Ecto neural progenitor cell (in vitro differentiated cells): ENCODE data around the gene PRKAR1B.

ENCODE experiments used
- DNase-seq: peaks from one replicate; pipeline ENCODE4 v3.0.0-alpha.2; 2018; ENCODE audit warnings: low spot score

PRKAR1B gene

DNA sequence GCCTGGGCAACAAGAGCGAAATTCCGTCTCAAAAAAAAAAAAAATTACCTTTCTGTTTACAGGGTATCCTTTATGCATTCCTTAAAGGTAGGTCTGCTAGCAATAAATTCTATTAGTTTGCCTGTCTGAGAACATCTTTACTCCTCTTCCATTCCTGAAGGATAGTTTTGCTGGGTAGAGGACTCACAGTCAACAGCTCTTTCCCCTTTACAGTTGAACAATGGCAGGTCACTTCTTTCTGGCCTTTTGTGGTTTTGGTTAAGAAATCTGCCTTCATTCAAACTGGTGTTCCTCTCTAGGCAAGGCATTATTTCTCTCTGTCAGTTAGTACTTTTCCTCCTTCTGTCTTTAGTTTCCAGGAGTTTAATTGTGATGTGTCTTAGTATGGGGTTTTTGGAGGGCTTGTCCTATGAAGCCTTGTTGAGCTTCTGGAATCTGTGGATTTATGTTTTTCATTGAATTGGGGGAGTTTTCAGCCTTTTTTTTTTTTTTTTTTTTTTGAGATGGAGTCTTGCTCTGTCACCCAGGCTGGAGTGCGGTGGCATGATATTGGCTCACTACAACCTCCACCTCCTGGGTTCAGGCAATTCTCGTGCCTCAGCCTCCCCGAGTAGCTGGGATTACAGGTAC is 5.3 kb downstream of the PRKAR1B start:
- DNase-seq, result no peak

DNA sequence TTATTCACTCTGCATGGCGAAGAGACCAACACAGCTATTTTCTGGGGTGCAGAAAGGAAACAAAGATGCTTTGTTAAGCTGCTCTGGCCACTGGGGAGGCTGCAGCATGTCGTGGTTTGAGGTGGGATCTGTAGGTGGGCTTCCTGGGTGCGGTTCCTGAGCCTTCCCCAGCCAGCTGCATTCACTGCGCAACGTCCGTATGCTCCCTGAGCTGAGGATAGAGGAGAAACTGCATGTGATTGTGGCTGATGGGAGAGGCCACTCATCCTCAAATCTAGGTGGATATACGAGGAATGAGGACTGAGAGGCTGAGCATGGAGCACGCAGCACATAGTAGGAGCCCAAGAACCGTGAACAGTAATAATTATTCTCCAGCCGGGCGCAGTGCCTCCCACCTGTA is 10.4 kb downstream of the PRKAR1B start:
- no peak for DNase-seq

DNA sequence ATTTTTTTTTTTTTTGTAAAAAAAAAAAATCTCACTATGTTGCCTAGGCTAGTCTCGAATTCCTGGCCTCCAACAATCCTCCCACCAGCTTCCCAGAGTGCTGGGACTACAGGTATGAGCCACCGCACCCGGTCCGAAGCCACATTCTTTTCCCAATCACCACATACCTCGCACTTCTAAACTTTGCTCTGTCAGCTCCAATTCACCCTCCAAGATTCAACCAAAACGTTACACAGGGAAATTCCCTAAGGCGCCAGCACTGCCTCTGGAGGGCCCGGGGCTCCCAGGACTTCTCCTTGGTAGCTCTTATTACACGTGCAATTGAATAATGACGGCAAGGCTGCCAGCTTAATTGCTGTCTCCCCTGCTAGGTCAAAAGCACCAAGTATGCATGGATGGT is 10.9 kb downstream of the PRKAR1B start:
- DNase-seq, result no peak

DNA sequence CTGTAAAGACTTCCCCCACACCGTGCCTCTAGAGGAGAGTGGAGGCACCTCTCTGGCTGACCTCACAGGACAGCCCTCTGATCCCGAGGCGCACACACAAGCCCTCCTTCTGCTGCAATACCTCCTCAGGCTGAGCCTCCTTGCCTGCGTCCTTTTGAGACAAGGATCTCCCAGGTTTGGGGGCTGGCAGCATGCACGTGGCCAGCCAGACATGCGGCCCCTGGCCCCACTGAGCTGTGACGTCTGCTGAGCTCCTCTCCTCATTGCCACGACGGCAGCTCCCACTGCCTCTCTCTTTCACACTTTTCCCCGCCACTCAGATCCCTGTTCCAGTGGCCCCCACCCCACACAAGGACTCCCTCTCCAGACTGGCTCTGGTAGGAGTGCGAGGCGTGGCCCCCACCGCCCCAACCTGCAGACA is 12.8 kb downstream of the PRKAR1B start:
- DNase-seq, result no peak

GRCh38 chr7:713488-714230 is 13.4 kb downstream of the PRKAR1B start:
- DNase-seq, result no peak

DNA sequence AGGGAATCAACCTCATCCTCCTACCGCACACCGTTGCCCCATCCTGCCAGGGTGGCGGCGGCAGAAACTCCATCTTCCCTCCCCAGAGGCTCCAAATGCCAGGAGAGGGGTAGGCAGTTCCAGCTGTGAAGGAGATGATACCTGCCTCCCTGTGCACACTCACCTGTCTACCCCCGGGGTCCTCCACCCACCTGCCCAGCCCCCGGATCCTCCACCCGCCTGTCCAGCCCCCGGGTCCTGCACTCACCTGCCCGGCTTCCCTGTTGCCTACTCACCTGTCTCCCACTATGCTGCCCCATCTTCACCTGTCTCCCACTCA is 14.0 kb downstream of the PRKAR1B start:
- DNase-seq, result no peak

GRCh38 chr7:712381-713138 is 14.5 kb downstream of the PRKAR1B start:
- no peak for DNase-seq

GRCh38 chr7:711922-712380 is 15.1 kb downstream of the PRKAR1B start:
- no peak for DNase-seq

- no peak for DNase-seq
Measured at GRCh38 chr7:711093-711921, 15.8 kb downstream of the PRKAR1B start.

DNA sequence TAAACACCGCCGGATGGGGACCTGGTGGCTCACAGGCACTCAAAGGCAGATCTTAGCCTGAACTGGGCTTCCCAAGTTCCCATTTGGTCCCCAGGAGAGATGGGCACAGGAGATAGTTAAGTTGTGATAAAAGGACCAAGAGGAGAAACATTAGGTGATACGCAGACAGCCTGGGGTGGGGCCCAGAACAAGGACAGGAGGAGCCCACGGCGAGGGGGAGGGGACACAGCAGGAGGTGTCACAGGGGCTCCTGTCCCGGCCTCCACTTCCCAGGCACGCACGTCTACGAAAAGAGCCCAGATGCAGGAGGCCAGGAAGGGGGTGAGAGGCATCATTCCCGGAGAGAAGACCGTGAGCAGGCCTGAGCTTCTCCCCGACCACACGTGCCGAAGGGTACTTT is 16.9 kb downstream of the PRKAR1B start:
- no peak for DNase-seq

GRCh38 chr7:707296-708000 is 19.6 kb downstream of the PRKAR1B start:
- no peak for DNase-seq

DNA sequence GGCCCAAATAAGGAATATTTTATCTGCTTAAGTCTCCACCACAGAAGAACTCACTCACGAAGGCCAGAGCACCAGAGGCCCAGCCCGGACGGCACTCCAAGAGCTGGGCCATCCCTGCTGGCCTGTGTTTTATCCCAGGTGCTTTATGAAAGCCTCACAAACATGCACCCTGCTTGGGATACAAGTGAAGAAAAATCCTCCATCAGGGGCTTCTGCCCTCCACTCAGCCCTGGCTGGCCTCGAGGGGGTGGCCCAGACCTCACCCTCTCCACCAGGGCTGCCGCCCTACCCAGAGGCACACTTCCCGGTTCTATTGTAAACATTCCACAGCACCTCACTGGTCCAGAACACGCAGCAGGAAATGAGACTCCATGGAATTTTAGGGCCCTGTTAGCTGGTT is 20.4 kb downstream of the PRKAR1B start:
- DNase-seq, result no peak

- no peak for DNase-seq
Measured at GRCh38 chr7:703049-703448, 24.0 kb downstream of the PRKAR1B start.

DNA sequence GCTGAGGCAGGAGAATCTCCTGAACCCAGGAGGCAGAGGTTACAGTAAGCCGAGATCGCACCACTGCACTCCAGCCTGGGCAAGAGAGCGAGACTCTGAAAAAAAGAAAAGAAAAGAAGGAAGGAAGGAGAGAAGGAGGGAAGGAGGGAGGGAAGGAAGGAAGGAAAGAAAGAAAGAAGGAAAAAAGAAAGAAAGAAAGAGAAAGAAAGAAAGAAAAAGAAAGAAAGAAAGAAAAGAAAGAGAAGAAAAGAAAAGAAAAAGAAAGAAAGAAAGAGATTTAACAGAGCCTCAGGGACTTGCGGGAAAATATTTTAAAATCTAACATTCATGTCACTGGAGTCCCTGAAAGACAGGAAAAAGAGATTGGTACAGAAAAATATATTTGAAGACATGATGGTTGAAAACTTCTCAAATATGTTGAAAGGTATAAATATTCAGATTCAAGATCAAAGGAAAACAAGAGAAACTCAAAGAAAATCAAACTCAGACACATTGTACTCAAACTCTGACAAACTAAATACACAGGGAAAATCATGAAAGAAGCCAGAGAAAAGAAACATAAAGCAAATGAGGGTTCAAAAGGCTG is 25.9 kb downstream of the PRKAR1B start:
- no peak for DNase-seq

DNA sequence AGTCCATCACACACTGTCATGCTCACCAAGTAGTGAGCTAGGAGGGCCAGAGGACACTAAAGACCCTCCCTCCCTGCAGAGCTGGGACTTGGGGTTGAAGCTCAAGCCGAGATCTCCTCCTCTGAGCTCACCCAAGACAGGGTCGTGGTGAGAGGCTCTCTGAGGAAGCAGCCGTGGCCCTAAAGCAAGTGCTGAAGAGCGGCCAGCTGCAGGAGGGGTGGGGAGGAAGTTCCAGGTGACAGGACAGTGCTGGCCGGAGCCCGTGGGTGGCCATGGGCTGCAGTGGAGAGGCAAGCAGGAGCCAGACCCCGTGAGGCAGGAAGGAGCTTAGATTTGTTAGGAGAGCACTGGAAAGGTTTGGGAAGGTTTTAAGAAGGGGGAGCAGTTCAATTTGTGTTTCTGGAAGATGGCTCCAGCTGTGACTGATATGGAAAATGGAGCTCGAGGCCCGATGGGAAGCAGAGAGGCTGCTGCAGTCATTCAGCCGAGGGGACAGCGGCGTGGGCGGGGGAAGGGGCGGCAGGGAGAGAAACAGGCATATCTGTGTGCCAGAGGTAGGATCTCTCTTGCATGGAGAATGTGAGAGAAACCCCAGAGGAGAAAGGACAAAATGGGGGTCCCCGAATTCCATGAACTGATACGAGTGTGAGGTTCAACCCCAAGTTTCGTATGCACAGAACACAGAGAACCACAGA is 27.5 kb downstream of the PRKAR1B start:
- no peak for DNase-seq

GRCh38 chr7:698515-699475 is 28.3 kb downstream of the PRKAR1B start:
- DNase-seq, result no peak

- DNase-seq, result no peak
Measured at GRCh38 chr7:696812-697551, 30.1 kb downstream of the PRKAR1B start.

DNA sequence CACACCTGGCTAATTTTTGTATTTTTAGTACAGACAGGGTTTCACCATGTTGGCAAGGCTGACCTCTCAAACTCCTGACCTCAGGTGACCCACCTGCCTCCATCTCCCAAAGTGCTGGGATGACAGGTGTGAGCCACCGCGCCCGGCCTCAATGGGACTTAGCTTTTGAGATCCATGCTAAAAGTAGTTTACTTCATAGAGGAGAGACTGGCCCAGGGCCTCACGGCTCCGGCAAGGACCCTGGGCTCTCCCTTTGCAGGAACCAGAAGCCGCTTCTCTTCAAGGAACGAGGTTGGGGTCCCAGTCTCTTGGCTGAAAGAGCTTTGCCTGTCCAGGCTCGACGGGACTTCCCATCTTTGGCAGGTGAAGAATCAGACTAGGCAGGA is 30.7 kb downstream of the PRKAR1B start:
- DNase-seq, result no peak

GRCh38 chr7:693280-693679 is 33.8 kb downstream of the PRKAR1B start:
- DNase-seq, result no peak
